Breast epithelium (tissue), 4 donors: Measurements from ENCODE around the gene KLHDC8A. TPM values are rescaled to one million over a fixed set of nuclear protein-coding genes. Genes with fewer than 3 reads are reported as not detected.

ENCODE experiments used
- DNase-seq, 2 donors: peaks; one replicate each; pipeline ENCODE4 v3.0.0-alpha.2; 2019; ENCODE audit warnings: low spot score in 2 of 2
- H3K27ac ChIP-seq, 2 donors: fragments of 200-600 bp; sonication (generic) in 1 of 2; one replicate each; pipeline ENCODE4 v1.5.1; 2016 to 2019; ENCODE audit warnings: mild to moderate bottlenecking in 1 of 2
- H3K27me3 ChIP-seq, 2 donors: fragments of 200-600 bp; sonication (generic) in 1 of 2; one replicate each; pipeline versions ENCODE4 v1.5.1 to v1.6.0; 2017 to 2019; ENCODE audit warnings: control low read depth in 1 of 2, mild to moderate bottlenecking in 1 of 2
- H3K36me3 ChIP-seq: fragments of 200-600 bp; one replicate; pipeline ENCODE4 v1.5.1; 2019
- H3K4me1 ChIP-seq, 2 donors: fragments of 200-600 bp; sonication (generic); one replicate each; pipeline ENCODE4 v1.5.1; 2016 to 2019; ENCODE audit warnings: control low read depth in 1 of 2
- H3K4me3 ChIP-seq, 3 donors: fragments of 200-600 bp; sonication (generic); 1 replicate in 2 of 3; 2 replicates in 1 of 3; pipeline ENCODE4 v1.5.1; 2016 to 2019; ENCODE audit warnings: mild to moderate bottlenecking in 3 of 3, moderate library complexity in 2 of 3
- H3K9me3 ChIP-seq, 2 donors: fragments of 200-600 bp; sonication (generic) in 1 of 2; one replicate each; pipeline ENCODE4 v1.5.1; 2016 to 2019; ENCODE audit warnings: control low read depth in 1 of 2
- CTCF ChIP-seq, 3 donors: fragments of 450-650 bp; IDR thresholded peaks; one replicate each; pipeline ENCODE4 v1.5.1; 2016 to 2017; ENCODE audit warnings: antibody characterized with exemption in 3 of 3, mild to moderate bottlenecking in 3 of 3, moderate library complexity in 3 of 3
- POLR2A ChIP-seq: fragments of 450-650 bp; IDR thresholded peaks from one replicate; pipeline ENCODE4 v1.6.1; 2016; ENCODE audit warnings: antibody characterized with exemption, mild to moderate bottlenecking, moderate library complexity
- POLR2AphosphoS5 ChIP-seq, 3 donors: sonication (generic); formaldehyde crosslinking; IDR thresholded peaks; one replicate each; pipeline ENCODE4 v1.6.1; 2017; ENCODE audit warnings: antibody characterized with exemption in 3 of 3
- intact Hi-C: fragments of 100-400 bp; cut with DNase I; formaldehyde crosslinking; loops from one replicate; pipeline ENCODE4 v1.15.1; 2023; ENCODE audit warnings: low total_unique reads
- total RNA-seq, 3 donors: library from RNA; depleted of rRNA; stranded (reverse); fragments of >200 nt; gene quantifications; one replicate each; pipeline ENCODE4 v1.1.0, GENCODE V29; 2016

The KLHDC8A gene
- total RNA-seq, 3 donors from 2014 or later = not detected

- Histone ChIP-seq H3K4me1 (no peaks in the 10 kb centered on the region), H3K9me3 (no peaks in the 10 kb centered on the region), H3K27me3 (no peaks in the 10 kb centered on the region), H3K36me3 (no peaks in the 10 kb centered on the region), H3K27ac (no peak overlapping the region), H3K4me3 (no peak overlapping the region)
- no peak for DNase-seq
- no peak for TF ChIP-seq POLR2A
- TF ChIP-seq CTCF (IDR thresholded peaks at IDR 0.05) = no peak
- TF ChIP-seq POLR2AphosphoS5 (IDR thresholded peaks at IDR 0.05) = no peak
- intact Hi-C loops = no loop called here
Observed at GRCh38 chr1:205373798-205374175, 17.1 kb upstream of the KLHDC8A start.

- no peak for DNase-seq
Observed at GRCh38 chr1:205373022-205373797, 16.5 kb upstream of the KLHDC8A start.

GRCh38 chr1:205371871-205372660 is 15.3 kb upstream of the KLHDC8A start:
- intact Hi-C loops = no loop called here
- H3K36me3 ChIP-seq = no peaks in the 10 kb centered on the region
- TF ChIP-seq POLR2AphosphoS5 (IDR thresholded peaks at IDR 0.05) (no peak), POLR2A (no peak), CTCF (IDR thresholded peaks at IDR 0.05) (no peak)
- no peaks in the 10 kb centered on the region for H3K4me1 ChIP-seq
- no peak overlapping the region for H3K27ac ChIP-seq
- H3K4me3 ChIP-seq = no peak overlapping the region
- no peaks in the 10 kb centered on the region for H3K9me3 ChIP-seq
- DNase-seq = no peak
- H3K27me3 ChIP-seq = no peaks in the 10 kb centered on the region

More at GRCh38 chr1:205373022-205373797, 16.5 kb upstream of the KLHDC8A start:
- TF ChIP-seq POLR2A (no peak), CTCF (IDR thresholded peaks at IDR 0.05) (no peak), POLR2AphosphoS5 (IDR thresholded peaks at IDR 0.05) (no peak)
- H3K27me3 ChIP-seq = no peaks in the 10 kb centered on the region
- no peak overlapping the region for H3K27ac ChIP-seq
- H3K36me3 ChIP-seq = no peaks in the 10 kb centered on the region
- no peaks in the 10 kb centered on the region for H3K9me3 ChIP-seq
- H3K4me3 ChIP-seq = no peak overlapping the region
- intact Hi-C loops = no loop called here
- no peaks in the 10 kb centered on the region for H3K4me1 ChIP-seq

- no peaks in the 10 kb centered on the region for H3K4me1 ChIP-seq
- no peak for TF ChIP-seq POLR2AphosphoS5 (IDR thresholded peaks at IDR 0.05)
- no peak for TF ChIP-seq POLR2A
- TF ChIP-seq CTCF (IDR thresholded peaks at IDR 0.05) = no peak
- H3K4me3 ChIP-seq = no peak overlapping the region
- H3K36me3 ChIP-seq = no peaks in the 10 kb centered on the region
- DNase-seq = no peak
- H3K9me3 ChIP-seq = no peaks in the 10 kb centered on the region
- no peaks in the 10 kb centered on the region for H3K27me3 ChIP-seq
- intact Hi-C loops = no loop called here
- no peak overlapping the region for H3K27ac ChIP-seq
Observed at GRCh38 chr1:205370780-205371179, 14.1 kb upstream of the KLHDC8A start.

GRCh38 chr1:205369701-205370123 is 13.0 kb upstream of the KLHDC8A start:
- Histone ChIP-seq H3K4me3 (no peak overlapping the region), H3K27ac (no peak overlapping the region), H3K36me3 (no peaks in the 10 kb centered on the region), H3K4me1 (no peaks in the 10 kb centered on the region), H3K9me3 (no peaks in the 10 kb centered on the region), H3K27me3 (no peaks in the 10 kb centered on the region)
- TF ChIP-seq CTCF (IDR thresholded peaks at IDR 0.05) (no peak), POLR2AphosphoS5 (IDR thresholded peaks at IDR 0.05) (no peak), POLR2A (no peak)
- intact Hi-C loops = no loop called here
- DNase-seq = no peak
